ENCODE data around the gene TK2.

DNA sequence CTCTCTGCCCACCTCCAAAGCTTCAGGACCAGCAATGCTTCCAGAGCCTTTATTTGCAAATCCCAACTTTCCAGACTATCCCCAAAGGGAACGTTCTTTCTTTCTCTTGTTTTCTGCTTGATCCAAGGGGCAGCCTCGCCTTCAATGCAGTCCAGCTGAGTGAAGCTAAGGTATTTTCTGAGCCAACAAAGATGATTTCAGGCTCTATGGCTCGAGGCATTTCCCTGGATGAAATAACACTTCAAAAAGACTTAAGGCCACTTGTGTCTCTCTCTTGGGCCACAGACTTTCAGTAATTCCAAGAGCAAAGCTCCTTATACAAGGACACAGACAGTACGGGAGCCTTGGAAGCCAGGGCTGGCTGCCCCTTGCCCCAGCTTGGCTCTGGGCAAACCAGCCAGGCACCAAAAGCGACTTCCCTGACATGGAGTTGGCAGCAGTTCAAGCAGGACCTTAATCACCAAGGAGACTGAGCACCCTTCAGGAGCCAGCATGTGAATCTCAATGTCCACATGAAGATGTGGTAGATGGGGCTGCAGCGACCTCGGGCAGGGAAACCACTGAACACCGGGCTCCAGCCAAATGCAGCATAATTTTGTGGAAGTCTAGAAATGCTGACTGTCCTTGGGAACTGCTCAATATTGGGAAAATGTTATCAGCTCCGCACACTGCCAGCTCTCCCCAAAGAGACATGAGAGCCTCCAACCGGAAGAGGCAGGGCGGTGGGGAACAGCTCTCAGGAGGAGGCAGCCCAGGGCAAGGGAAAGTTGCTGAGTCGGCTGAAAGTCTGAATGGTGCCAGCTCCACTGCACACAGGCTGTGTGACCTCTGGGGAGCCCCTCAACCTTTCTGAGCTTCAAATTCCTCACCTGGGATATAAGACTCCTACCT is 39.0 kb downstream of the TK2 start:
- TF ChIP-seq, protein P1, sequence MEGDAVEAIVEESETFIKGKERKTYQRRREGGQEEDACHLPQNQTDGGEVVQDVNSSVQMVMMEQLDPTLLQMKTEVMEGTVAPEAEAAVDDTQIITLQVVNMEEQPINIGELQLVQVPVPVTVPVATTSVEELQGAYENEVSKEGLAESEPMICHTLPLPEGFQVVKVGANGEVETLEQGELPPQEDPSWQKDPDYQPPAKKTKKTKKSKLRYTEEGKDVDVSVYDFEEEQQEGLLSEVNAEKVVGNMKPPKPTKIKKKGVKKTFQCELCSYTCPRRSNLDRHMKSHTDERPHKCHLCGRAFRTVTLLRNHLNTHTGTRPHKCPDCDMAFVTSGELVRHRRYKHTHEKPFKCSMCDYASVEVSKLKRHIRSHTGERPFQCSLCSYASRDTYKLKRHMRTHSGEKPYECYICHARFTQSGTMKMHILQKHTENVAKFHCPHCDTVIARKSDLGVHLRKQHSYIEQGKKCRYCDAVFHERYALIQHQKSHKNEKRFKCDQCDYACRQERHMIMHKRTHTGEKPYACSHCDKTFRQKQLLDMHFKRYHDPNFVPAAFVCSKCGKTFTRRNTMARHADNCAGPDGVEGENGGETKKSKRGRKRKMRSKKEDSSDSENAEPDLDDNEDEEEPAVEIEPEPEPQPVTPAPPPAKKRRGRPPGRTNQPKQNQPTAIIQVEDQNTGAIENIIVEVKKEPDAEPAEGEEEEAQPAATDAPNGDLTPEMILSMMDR (IDR thresholded peaks at IDR 0.05), result no peak
- no peak for TF ChIP-seq POLR2A (IDR thresholded peaks at IDR 0.05)

All from prostate gland (tissue), 2 donors.